Activated CD4-positive, CD25-positive, alpha-beta regulatory T cell treated with anti-CD3 and anti-CD28 coated beads, Interleukin-2, amount 50 U/mL, for 16 hours (primary cell): ENCODE results near the gene KCNMA1.

Experiments
- DNase-seq: peaks from one replicate; pipeline ENCODE4 v3.0.0-alpha.2; 2020; ENCODE audit warnings: low read depth, low spot score

KCNMA1 gene

GRCh38 chr10:77338143-77338542 is 299.5 kb downstream of the KCNMA1 start:
- DNase-seq: no peak

GRCh38 chr10:77334501-77334900 is 303.1 kb downstream of the KCNMA1 start:
- no peak for DNase-seq

DNA sequence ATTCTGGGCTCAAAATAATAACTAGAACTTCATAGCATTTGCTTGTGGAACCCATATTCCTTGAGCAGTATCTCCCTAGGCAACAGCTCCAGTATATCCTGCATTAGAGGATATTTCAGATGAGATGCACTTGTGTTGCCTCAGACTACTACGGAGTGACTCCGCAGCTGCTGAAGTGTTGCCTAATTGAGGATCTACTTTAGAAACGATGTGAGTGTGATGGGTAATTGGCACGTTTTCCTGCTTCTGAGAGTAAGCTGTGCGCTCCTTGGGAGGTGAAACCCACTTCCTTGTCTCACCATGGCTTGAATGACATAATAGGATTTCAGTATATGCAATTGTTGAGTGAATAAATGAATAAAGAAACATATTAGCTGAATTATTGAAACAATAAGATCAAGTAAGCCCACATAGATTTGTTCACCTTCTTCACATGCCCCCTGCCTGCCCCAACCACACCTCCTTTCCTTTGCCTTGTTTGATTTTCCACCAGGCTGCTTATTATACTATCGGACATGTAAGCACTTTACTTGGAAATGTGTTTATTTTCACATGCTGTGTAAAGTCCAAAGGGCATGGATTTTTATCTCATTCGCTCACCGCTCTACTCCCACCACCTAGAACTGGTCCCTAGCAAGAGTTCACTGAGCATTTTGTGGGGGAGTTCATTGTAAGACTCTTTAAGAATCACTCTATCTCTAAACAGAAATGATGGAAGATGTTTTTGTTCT is 303.8 kb downstream of the KCNMA1 start:
- DNase-seq: no peak

DNA sequence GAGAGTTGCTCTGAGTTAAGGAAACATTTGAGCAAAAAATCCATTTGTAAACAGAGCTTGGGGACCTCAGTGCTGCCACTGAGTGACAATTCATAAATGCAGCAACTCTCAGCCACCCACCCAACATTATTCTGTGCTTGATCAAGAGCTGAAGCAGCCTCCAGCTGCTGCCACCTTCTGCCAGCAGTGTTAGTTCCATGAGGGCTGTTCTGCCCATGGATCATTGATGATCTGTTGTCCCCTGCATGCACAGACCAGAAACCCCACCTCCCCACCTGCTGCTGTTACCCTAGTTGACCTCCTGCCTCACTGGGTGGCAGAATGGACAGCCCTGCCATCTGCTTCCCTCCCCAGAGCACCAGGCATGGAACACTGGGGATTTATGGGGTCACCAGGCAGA is 305.4 kb downstream of the KCNMA1 start:
- no peak for DNase-seq

GRCh38 chr10:77328272-77328816 is 309.3 kb downstream of the KCNMA1 start:
- DNase-seq: no peak

DNA sequence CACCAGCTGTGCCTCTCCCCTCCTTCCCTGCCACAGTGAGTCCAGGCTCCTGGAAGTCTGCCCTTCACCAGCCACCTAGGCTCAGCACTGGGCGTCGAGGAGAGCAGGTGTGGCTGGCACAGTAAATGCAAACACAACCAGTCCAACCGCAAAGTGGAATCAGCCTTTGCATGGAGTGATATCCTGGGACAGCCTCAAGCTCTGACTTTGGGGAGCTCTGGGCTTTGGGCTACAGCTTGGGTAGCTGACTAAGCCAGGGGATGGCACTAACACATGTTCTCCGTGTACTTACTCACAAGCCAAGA is 312.4 kb downstream of the KCNMA1 start:
- DNase-seq: no peak

DNA sequence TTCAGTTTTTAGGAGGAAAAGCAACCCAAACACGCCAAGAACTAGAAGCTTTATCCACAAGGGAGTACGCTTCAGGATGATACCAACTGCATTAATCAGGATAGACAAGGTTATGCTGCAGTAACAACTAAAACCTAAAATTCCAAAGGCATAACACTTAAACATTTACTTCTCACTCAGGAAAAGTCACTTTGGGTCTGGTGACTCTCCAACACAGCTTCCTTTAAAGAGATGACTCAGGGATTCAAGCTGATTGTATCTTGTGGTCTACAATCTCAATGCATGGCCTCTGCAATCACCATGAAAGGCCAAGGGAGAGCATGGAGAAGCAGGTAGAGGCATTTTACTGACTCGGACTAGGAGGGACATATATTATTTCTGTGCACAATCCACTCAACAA is 315.8 kb downstream of the KCNMA1 start:
- DNase-seq: no peak

DNA sequence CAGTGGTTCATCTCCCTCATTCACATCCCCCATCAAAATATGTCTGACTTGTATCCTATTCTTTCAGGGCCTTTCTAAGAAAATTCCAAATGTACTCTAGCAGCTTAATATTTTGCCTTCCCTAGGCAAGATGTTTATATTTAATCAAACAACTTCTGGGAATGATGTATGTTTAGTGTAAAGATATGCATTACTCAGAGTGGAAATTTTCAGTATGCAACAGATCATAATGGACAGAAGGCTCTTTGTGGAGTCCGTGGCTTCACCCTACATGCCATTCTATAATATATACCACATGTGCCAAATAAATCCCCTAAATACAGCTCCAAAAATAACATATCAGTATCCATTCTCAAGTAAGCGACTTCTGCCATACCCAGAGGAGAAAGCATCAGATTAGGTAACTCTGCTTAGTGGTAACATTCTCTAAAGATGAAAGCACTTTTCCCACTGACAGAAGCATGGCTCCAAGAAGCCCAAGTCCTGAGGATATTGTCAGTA is 316.6 kb downstream of the KCNMA1 start:
- no peak for DNase-seq

DNA sequence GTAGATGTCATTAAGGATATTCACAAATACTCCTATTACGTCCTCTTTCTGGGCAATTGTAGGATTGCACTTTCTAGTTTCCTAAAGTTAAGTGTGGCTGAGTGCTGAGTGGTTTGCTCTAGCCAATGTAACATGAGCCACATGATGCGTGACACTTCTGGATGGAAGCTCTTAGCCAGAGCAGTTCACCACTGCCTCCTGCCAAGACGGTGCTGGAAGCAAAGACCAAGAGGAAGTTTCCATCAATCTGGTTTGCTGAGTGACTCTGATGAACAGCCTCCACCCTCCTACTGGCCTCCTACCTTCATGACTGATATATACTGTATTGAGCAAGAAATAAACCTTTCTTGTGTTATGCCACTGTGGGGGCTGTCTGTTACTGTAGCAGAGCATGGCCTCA is 318.1 kb downstream of the KCNMA1 start:
- DNase-seq: no peak

DNA sequence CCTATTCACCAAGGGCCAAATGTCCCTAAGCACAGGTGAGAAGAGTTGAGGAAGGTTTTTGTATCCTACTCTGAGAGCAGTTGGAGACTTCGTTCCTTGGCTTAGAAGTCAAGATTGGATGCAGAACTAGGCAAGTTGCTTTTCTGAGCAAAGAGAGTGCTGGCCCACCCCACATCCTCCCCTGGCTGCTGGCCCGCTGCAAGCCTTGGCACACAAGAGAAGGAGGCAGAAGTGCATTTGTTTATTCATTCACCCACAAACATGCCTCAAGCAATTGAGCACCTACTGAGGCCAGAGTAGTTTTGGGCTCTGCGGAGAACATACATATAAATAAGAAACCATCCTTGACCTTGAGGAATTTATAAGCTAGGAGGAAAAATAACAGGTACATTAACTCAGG is 318.9 kb downstream of the KCNMA1 start:
- DNase-seq: no peak

DNA sequence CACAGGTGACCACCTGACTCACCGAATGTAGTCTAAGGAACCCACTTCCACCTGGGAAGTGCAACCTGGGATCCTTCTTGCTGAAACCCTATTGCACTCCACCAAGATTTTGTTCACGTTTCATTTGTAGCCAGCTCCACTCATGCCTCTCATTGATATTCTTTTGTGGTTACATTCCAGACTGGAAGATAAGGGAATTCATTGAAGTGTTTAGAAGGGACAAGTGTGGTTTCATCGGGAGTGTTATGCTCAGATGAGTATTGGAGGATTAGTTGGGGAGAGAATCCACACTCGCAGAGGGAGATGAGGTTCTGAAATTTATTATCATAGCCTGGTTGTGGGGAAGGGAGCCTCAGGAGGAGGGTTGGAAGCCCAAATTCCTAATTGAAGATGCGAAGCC is 320.4 kb downstream of the KCNMA1 start:
- DNase-seq: no peak

- DNase-seq: no peak
Observed at GRCh38 chr10:77315496-77316129, 322.0 kb downstream of the KCNMA1 start.

GRCh38 chr10:77313066-77313750 is 324.4 kb downstream of the KCNMA1 start:
- DNase-seq: no peak

DNA sequence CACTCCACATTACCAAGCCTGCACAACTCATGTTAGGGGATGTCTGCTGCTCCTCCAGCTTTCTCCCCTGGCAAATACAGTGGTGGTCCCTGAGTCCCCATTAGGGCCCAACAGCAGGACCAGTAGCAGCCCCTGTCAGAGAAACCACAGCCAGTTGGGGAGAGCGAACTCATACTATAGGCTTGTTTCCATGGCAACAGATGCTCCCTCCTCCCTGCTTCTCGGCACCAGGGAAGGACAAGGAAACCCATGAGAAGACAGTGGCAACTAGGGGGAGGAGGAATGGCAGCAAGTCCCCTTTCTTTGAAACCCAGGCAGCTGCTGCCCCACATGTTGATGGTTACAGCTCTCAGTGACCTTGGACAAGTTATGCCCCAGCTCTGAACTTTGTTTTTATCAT is 326.4 kb downstream of the KCNMA1 start:
- no peak for DNase-seq

GRCh38 chr10:77310288-77310840 is 327.2 kb downstream of the KCNMA1 start:
- DNase-seq: no peak

GRCh38 chr10:77309509-77309908 is 328.1 kb downstream of the KCNMA1 start:
- no peak for DNase-seq

DNA sequence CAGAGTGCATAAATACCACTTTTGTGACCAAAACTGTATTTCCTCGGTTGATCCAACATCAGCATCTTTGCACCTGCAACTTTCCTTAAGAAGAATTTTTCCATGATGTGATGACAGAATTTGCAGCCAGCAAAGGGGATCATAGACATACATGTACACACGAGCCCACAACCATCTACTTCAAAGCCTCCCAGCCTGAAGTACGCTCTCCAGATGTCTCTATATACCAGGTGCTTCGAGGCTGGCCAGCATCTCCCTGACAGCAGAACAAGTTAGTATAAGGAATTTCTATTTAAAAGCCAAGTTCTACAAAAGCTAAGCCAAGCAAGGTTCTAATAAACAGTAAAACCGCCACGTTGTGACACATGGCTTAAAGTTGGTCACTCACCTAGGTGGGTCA is 328.5 kb downstream of the KCNMA1 start:
- DNase-seq: no peak

- DNase-seq: no peak
Observed at GRCh38 chr10:77308084-77308732, 329.4 kb downstream of the KCNMA1 start.

DNA sequence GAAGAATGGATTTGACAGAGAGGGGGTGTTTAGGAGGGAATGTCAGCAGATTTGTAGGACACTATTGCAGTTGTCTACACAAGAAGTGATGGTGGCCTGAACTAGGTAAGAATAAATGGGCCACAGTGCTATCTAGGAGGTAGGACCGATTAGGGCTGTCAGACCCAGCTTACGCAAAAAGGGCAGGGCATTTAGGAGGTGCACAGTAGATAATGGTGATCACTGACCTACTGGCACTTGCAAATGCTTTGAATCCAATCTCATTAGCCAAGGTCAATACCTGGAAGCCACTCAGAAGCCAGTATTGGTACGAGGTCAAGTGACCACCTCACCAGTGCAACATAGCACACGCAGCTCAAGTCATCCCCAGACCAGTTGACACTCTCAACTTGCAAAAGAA is 330.9 kb downstream of the KCNMA1 start:
- no peak for DNase-seq

- no peak for DNase-seq
Observed at GRCh38 chr10:77305650-77306632, 331.7 kb downstream of the KCNMA1 start.

GRCh38 chr10:77304192-77304591 is 333.4 kb downstream of the KCNMA1 start:
- no peak for DNase-seq
